ENCODE measurements around the gene RPL9. TPM values are rescaled to one million over a fixed set of nuclear protein-coding genes. Genes with fewer than 3 reads are reported as not detected.

Gene RPL9
- total RNA-seq, 3 donors from 2014 or later (not counting 1 experiment from before 2014, with no cell fraction given), result 848 to 1,179 (median 853) TPM

GRCh38 chr4:39469429-39470077 is 10.8 kb upstream of the RPL9 start:
- H3K36me3 Mint-ChIP-seq, result no peaks in the 10 kb centered on the region
- 72% methylated on average over 4 of the region's 4 CpGs for WGBS (ENCODE audit: insufficient coverage)
- Histone ChIP-seq H3K27ac (ENCODE audit: low read length) (no peak overlapping the region), H3K4me1 (ENCODE audit: control insufficient read depth, insufficient read depth, low read length) (no peaks in the 10 kb centered on the region), H3K4me3 (ENCODE audit: low read length) (no peak overlapping the region), H3K36me3 (ENCODE audit: control insufficient read depth, insufficient read depth, low read length) (peaks cover 26% of the 10 kb centered on the region), H3K27me3 (ENCODE audit: control insufficient read depth, insufficient read depth, low read length) (no peaks in the 10 kb centered on the region), H3K9me3 (ENCODE audit: control insufficient read depth, insufficient read depth, low read length) (no peaks in the 10 kb centered on the region)
- no peaks in the 10 kb centered on the region for H3K4me1 Mint-ChIP-seq
- TF ChIP-seq CTCF (IDR thresholded peaks at IDR 0.05), result peak; percentile 91
- intact Hi-C loops (cut with micrococcal nuclease), result loop anchor here (1.0 kb wide), 1 partner anchor 507 kb away; no protein-coding TSS in a partner anchor
- H3K4me3 Mint-ChIP-seq, result no peak overlapping the region
- no peaks in the 10 kb centered on the region for H3K27me3 Mint-ChIP-seq (ENCODE audit: low read depth in 2 of 2)
- ATAC-seq (peak; percentile 83 to 96 (median 87)), DNase-seq (peak in 1 of 2 donors; percentile 68)
- H3K9me3 Mint-ChIP-seq, result no peaks in the 10 kb centered on the region
- peak overlapping the region in 1 of 2 donors; percentile 36 for H3K27ac Mint-ChIP-seq

DNA sequence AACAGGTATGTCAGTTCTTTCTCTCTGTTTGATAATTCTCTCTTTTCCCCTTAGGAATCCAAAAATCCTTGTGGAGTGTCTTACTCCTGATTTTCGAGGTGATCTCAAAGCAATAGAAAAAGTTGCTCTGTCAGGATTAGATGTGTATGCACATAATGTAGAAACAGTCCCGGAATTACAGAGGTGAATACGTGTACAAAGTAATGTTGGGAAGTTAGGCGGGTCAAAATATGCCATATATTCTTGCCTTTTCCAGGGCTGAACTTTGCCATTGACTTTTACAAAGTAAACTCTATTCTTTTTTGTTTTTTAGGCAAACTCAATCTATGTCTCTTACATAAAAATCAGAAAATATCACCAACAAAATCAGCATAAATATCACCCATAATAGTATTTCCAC is 8.7 kb upstream of the RPL9 start:
- Mint-ChIP-seq H3K9me3 (no peaks in the 10 kb centered on the region), H3K27ac (no peak overlapping the region), H3K4me3 (no peak overlapping the region), H3K27me3 (ENCODE audit: low read depth in 2 of 2) (no peaks in the 10 kb centered on the region), H3K4me1 (no peaks in the 10 kb centered on the region), H3K36me3 (no peaks in the 10 kb centered on the region)
- Histone ChIP-seq H3K4me1 (ENCODE audit: control insufficient read depth, insufficient read depth, low read length) (no peaks in the 10 kb centered on the region), H3K9me3 (ENCODE audit: control insufficient read depth, insufficient read depth, low read length) (no peaks in the 10 kb centered on the region), H3K27me3 (ENCODE audit: control insufficient read depth, insufficient read depth, low read length) (no peaks in the 10 kb centered on the region), H3K36me3 (ENCODE audit: control insufficient read depth, insufficient read depth, low read length) (peaks cover 25% of the 10 kb centered on the region), H3K4me3 (ENCODE audit: low read length) (no peak overlapping the region), H3K27ac (ENCODE audit: low read length) (no peak overlapping the region)
- 90% methylated on average over 4 of the region's 4 CpGs for WGBS (ENCODE audit: insufficient coverage)
- intact Hi-C loops (cut with micrococcal nuclease), result no loop called here
- DNase-seq, result no peak
- no peak for ATAC-seq
- TF ChIP-seq CTCF (IDR thresholded peaks at IDR 0.05), result no peak

DNA sequence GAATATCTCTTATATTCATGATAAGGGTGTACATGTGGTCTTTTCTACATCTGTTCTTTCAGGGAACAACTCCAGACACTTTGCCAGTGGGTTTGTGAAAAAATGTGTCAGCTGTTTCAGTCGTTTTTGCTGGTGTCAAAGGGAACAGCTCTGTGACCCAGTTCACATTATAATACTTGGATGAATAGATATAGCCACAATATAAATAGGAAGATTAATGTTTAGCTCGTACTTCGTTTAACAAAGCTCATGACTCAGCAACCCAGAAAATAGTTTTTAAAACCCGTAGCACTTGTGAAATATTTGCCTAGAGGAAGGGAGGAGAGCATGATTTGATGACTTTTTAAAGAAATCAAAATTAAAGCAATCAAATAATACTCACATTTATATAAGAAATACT is 8.0 kb upstream of the RPL9 start:
- Histone ChIP-seq H3K4me1 (ENCODE audit: control insufficient read depth, insufficient read depth, low read length) (no peaks in the 10 kb centered on the region), H3K9me3 (ENCODE audit: control insufficient read depth, insufficient read depth, low read length) (no peaks in the 10 kb centered on the region), H3K4me3 (ENCODE audit: low read length) (no peak overlapping the region), H3K36me3 (ENCODE audit: control insufficient read depth, insufficient read depth, low read length) (peaks cover 24% of the 10 kb centered on the region), H3K27ac (ENCODE audit: low read length) (no peak overlapping the region), H3K27me3 (ENCODE audit: control insufficient read depth, insufficient read depth, low read length) (no peaks in the 10 kb centered on the region)
- Mint-ChIP-seq H3K27ac (no peak overlapping the region), H3K36me3 (no peaks in the 10 kb centered on the region), H3K4me1 (no peaks in the 10 kb centered on the region), H3K4me3 (no peak overlapping the region), H3K27me3 (ENCODE audit: low read depth in 2 of 2) (no peaks in the 10 kb centered on the region), H3K9me3 (no peaks in the 10 kb centered on the region)
- intact Hi-C loops (cut with micrococcal nuclease), result no loop called here
- no peak for ATAC-seq
- WGBS (ENCODE audit: insufficient coverage), result 100% methylated on average over 2 of the region's 4 CpGs
- no peak for TF ChIP-seq CTCF (IDR thresholded peaks at IDR 0.05)
- no peak for DNase-seq
